ENCODE data around the gene MILR1. TPM values are rescaled to one million over a fixed set of nuclear protein-coding genes. Genes with fewer than 3 reads are reported as not detected.

Gene MILR1
- total and polyA plus RNA-seq, 2 donors (not counting 3 experiments of a cell fraction or from before 2014, with no cell fraction given) = 1.2 to 17.8 TPM

DNA sequence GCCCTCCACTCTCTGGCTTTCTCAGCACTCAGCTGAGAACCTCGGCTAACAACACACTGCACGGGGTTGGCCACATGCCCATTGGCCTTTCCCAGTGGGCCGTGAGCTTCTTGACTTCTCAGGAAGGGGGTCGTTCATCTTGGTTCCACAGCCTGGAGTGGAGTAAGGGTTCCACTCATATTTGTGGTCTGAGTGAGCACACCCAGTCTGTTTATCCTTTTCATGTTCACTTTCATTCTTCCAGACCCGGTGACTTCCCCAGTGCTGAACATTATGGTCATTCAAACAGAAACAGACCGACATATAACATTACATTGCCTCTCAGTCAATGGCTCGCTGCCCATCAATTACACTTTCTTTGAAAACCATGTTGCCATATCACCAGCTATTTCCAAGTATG, 8.2 kb downstream of the MILR1 start:
- Histone ChIP-seq H3K4me3 (replicated peaks in 1 of 3; ENCODE audit: insufficient read depth in 1 of 3, low read depth in 1 of 3, low read length in 3 of 3) (no peak overlapping the region), H3K27me3 (ENCODE audit: control insufficient read depth in 2 of 2, insufficient read depth in 2 of 2, low read length in 2 of 2) (no peaks in the 10 kb centered on the region), H3K79me2 (ENCODE audit: control insufficient read depth, insufficient read depth, low read length) (no peaks in the 10 kb centered on the region), H3K27ac (ENCODE audit: insufficient read depth, low read depth, low read length) (no peak overlapping the region), H3K9me1 (replicated peaks; ENCODE audit: control insufficient read depth, extremely low read depth, insufficient read depth, low read length) (no peaks in the 10 kb centered on the region), H3K9me3 (replicated peaks; ENCODE audit: control insufficient read depth, insufficient read depth, low read length) (no peaks in the 10 kb centered on the region), H3K9ac (replicated peaks; ENCODE audit: extremely low read depth, insufficient read depth, low read length) (no peak overlapping the region), H3K4me1 (ENCODE audit: control insufficient read depth, extremely low read depth, insufficient read depth, low read length) (peaks cover 14% of the 10 kb centered on the region), H4K20me1 (replicated peaks; ENCODE audit: control insufficient read depth, extremely low read depth, insufficient read depth, low read length) (no peaks in the 10 kb centered on the region), H2AFZ (ENCODE audit: low read depth, low read length) (no peak overlapping the region), H3K4me2 (ENCODE audit: insufficient read depth, low read length) (no peak overlapping the region), H3K36me3 (ENCODE audit: control insufficient read depth in 2 of 2, extremely low read depth in 1 of 2, insufficient read depth in 2 of 2, low read length in 2 of 2) (peaks cover 0 to 3% of the 10 kb centered on the region in 2 experiments)
- ChIA-PET POLR2A (no interaction called here), CTCF (interaction anchor here (0.9 to 1.1 kb wide), 2 partner anchors 34 to 37 kb away, joined by 3 read pairs; no protein-coding TSS in a partner anchor)
- FAIRE-seq (no peak), DNase-seq (ENCODE audit: low read depth, low spot score) (no peak)
- intact Hi-C loops (cut with micrococcal nuclease) = no loop called here
- BruUV-seq (replicated peaks) = no TSS peak
- TF ChIP-seq POLR2AphosphoS5 (IDR thresholded peaks at IDR 0.05; ENCODE audit: insufficient read depth, low read depth, low read length) (no peak), MYC (IDR thresholded peaks at IDR 0.05; ENCODE audit: low read depth, low read length) (no peak), EZH2 (IDR thresholded peaks at IDR 0.05; ENCODE audit: borderline replicate concordance, low read depth, low read length, severe bottlenecking) (no peak), MAX (IDR thresholded peaks at IDR 0.05; ENCODE audit: insufficient read depth, insufficient read length) (no peak), CTCF (IDR thresholded peaks at IDR 0.05; ENCODE audit: extremely low read depth in 1 of 2, insufficient read depth in 1 of 2, low read depth in 1 of 2, low read length in 2 of 2) (no peak), GATA2 (IDR thresholded peaks at IDR 0.05; ENCODE audit: insufficient read depth, insufficient read length, low read depth, low read length) (no peak), JUN (IDR thresholded peaks at IDR 0.05; ENCODE audit: borderline replicate concordance, insufficient read depth, insufficient read length, low read depth) (no peak)
- dilution Hi-C loops (cut with MboI; ENCODE audit: extremely low pct_ligation_motif_present, low sequenced_read_pairs) = no loop called here

Measured in endothelial cell of umbilical vein (primary cell).